OCI-LY1 (cell line): ENCODE results near the gene FAM131C.
"Not testable (repeated sequence)": the region's sequence is repeated elsewhere in the genome, so short reads cannot be mapped to it uniquely, and the experiment has no call there.

Experiments
- CTCF ChIP-seq: fragments of 200-600 bp; sonication (generic), shearing (Covaris generic); IDR thresholded peaks from 2 replicates; pipeline ENCODE4 v1.5.1; 2017; ENCODE audit warnings: mild to moderate bottlenecking, antibody characterized with exemption, low read length, moderate library complexity, mixed read lengths
- EZH2 ChIP-seq: fragments of 200-600 bp; sonication (generic), shearing (Covaris generic); IDR thresholded peaks from 2 replicates; pipeline ENCODE4 v1.8.0; 2017; ENCODE audit warnings: borderline replicate concordance, mixed run types, mild to moderate bottlenecking, antibody characterized with exemption, low read length, moderate library complexity, mixed read lengths

GRCh38 chr1:16042654-16043053, 30.8 kb downstream of the FAM131C start:
- TF ChIP-seq CTCF, EZH2: not testable (repeated sequence)
